Endothelial cell (in vitro differentiated cells): ENCODE measurements around the gene TMEM178B. TPM values are rescaled to one million over a fixed set of nuclear protein-coding genes. Genes with fewer than 3 reads are reported as not detected.

Experiments used
- DNase-seq: peaks from one replicate; pipeline ENCODE4 v3.0.0; 2021; ENCODE audit warnings: low spot score
- H3K27ac Mint-ChIP-seq: one replicate; pipeline ENCODE4 v1.8.0; 2021; ENCODE audit warnings: mixed read lengths, inconsistent platforms; ENCODE audit not compliant: unreplicated experiment
- H3K27me3 Mint-ChIP-seq: one replicate; pipeline ENCODE4 v1.8.0; 2021; ENCODE audit warnings: mild to moderate bottlenecking, moderate library complexity, mixed read lengths, inconsistent platforms; ENCODE audit not compliant: unreplicated experiment
- H3K36me3 Mint-ChIP-seq: one replicate; pipeline ENCODE4 v1.8.0; 2021; ENCODE audit warnings: mild to moderate bottlenecking, low read depth, mixed read lengths, inconsistent platforms; ENCODE audit not compliant: unreplicated experiment
- H3K4me1 Mint-ChIP-seq: one replicate; pipeline ENCODE4 v1.8.0; 2021; ENCODE audit warnings: mild to moderate bottlenecking, mixed read lengths, inconsistent platforms; ENCODE audit not compliant: unreplicated experiment
- H3K4me3 Mint-ChIP-seq: one replicate; pipeline ENCODE4 v1.8.0; 2021; ENCODE audit warnings: mild to moderate bottlenecking, mixed read lengths, inconsistent platforms; ENCODE audit not compliant: unreplicated experiment
- H3K9me3 Mint-ChIP-seq: one replicate; pipeline ENCODE4 v1.8.0; 2021; ENCODE audit warnings: mixed read lengths, inconsistent platforms; ENCODE audit not compliant: unreplicated experiment
- total RNA-seq: library from RNA; stranded (reverse); fragmentation: NEBNext Ultra II Directional; extraction: Animal tissue kit (Norgen Biotek cat#: 25700); gene quantifications from one replicate; pipeline ENCODE4 v1.2.1, GENCODE V29; 2021; ENCODE audit not compliant: unreplicated experiment
- TF ChIP-seq, protein P1 (sequence below): fragments of 200-600 bp; sonication (generic); IDR thresholded peaks from one replicate; pipeline ENCODE4 v1.5.0; 2021; ENCODE audit warnings: antibody characterized with exemption; ENCODE audit not compliant: unreplicated experiment

The TMEM178B gene
- total RNA-seq, 1 donor from 2014 or later = 0.28 TPM

DNA sequence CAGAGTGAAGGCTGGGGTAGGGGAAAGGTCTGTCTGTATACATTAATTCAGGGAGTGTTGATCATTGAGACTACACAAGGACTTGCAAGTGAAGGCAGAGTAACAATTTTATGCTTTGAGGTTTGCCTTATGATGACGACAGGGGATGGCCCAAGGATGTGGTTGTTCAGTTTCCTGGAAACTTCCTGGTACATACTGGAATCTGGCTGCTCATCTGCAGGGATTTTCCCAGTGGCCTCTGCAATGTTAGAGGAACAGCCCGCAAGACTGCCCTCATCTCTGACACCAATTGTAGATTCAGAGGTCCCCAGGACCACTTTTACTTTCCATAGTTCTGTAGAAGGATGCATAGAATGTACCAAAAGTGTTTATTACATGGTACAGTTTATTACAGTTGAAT is 189.6 kb downstream of the TMEM178B start:
- Mint-ChIP-seq H3K4me1 (no peaks in the 10 kb centered on the region), H3K27me3 (no peaks in the 10 kb centered on the region), H3K4me3 (no peak overlapping the region), H3K27ac (no peak overlapping the region), H3K36me3 (no peaks in the 10 kb centered on the region), H3K9me3 (no peaks in the 10 kb centered on the region)
- TF ChIP-seq, protein P1, sequence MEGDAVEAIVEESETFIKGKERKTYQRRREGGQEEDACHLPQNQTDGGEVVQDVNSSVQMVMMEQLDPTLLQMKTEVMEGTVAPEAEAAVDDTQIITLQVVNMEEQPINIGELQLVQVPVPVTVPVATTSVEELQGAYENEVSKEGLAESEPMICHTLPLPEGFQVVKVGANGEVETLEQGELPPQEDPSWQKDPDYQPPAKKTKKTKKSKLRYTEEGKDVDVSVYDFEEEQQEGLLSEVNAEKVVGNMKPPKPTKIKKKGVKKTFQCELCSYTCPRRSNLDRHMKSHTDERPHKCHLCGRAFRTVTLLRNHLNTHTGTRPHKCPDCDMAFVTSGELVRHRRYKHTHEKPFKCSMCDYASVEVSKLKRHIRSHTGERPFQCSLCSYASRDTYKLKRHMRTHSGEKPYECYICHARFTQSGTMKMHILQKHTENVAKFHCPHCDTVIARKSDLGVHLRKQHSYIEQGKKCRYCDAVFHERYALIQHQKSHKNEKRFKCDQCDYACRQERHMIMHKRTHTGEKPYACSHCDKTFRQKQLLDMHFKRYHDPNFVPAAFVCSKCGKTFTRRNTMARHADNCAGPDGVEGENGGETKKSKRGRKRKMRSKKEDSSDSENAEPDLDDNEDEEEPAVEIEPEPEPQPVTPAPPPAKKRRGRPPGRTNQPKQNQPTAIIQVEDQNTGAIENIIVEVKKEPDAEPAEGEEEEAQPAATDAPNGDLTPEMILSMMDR = no peak
- DNase-seq = no peak

DNA sequence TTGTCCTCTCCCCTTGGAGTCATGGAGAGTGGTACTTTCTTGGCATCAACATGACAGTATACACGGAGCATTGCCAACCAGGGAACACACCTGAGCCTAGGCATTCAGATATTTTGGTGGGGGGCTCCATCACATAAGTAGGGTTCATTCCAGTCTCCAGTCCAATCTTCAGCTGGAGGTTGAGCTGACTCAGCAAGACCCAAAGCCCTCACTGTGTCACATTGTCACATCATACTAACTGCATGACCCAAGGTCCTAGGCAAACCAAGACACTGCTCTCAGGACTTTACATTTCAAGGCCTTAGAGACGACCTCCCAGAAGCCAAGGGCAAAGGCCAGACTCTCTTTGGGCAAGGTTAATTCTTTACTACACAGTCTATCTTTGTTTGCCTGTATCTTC is 190.1 kb downstream of the TMEM178B start:
- no peak for DNase-seq
- no peaks in the 10 kb centered on the region for H3K36me3 Mint-ChIP-seq
- no peak overlapping the region for H3K27ac Mint-ChIP-seq
- no peaks in the 10 kb centered on the region for H3K27me3 Mint-ChIP-seq
- H3K4me3 Mint-ChIP-seq = no peak overlapping the region
- H3K4me1 Mint-ChIP-seq = no peaks in the 10 kb centered on the region
- no peaks in the 10 kb centered on the region for H3K9me3 Mint-ChIP-seq
- TF ChIP-seq, protein P1 = no peak

DNA sequence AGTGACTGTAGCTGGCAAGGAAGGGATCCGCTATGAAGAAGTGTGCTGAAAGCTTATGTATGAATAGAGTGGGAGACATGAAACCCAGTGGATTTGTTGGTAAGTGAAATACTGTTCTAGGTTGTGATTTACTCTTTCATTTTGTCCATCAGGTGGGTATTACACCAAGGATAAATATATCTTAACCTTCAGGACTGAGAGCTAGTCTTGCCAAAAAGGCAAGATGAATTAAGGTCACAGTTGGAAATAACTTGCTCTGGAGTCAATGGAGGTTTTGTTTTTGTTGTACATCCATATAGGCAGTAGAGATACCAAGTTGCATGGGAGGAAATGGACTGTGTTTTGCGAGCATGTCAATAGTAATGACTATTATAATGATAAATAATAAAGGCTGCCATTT is 190.6 kb downstream of the TMEM178B start:
- no peak overlapping the region for H3K27ac Mint-ChIP-seq

DNA sequence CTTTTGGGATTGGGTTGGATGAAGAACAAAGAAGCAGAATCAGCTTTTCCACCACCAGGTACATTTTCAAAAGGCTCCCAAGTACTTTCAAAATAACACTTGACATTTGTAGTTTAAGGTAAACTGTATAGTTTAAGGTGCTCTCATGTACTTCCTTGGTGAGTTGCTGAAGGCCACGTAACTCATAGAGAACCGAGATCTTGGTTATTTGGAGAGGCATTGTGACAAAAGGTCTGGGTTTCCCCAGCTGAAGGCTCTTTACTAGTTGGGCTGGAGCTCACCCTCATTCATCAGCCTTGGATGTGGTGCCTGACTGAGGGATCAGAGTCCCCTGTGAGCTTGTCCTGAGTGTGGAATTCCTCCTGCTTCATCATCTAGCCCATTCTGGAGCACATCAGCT is 191.8 kb downstream of the TMEM178B start:
- no peaks in the 10 kb centered on the region for H3K9me3 Mint-ChIP-seq
- H3K4me1 Mint-ChIP-seq = no peaks in the 10 kb centered on the region
- no peaks in the 10 kb centered on the region for H3K36me3 Mint-ChIP-seq
- H3K27ac Mint-ChIP-seq = no peak overlapping the region
- DNase-seq = no peak
- H3K4me3 Mint-ChIP-seq = no peak overlapping the region
- no peaks in the 10 kb centered on the region for H3K27me3 Mint-ChIP-seq
- TF ChIP-seq, protein P1 = no peak

More for the DNA sequence above, 190.6 kb downstream of the TMEM178B start:
- Mint-ChIP-seq H3K9me3 (no peaks in the 10 kb centered on the region), H3K4me1 (no peaks in the 10 kb centered on the region), H3K27me3 (no peaks in the 10 kb centered on the region), H3K36me3 (no peaks in the 10 kb centered on the region), H3K4me3 (no peak overlapping the region)
- DNase-seq = no peak
- TF ChIP-seq, protein P1 = no peak

DNA sequence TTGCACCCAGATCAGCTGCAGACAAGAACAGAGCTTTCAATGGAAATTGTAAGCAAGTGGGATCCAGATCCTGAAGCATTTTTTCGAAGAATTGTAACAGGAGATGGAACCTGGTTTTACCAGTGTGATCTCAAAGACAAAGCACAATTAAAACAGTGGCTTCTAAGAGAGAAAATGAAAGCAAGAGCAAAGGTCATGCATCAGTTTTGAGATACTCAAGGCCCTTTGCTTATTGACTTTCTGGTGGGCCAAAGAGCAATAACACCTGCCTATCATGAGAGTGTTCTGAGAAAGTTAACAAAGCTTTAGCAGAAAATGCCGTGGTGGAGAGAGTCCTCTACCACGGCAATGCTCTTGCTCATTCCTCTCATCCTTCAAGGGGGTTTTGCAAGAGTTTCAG is 194.8 kb downstream of the TMEM178B start:
- TF ChIP-seq, protein P1 = no peak
- no peak for DNase-seq
- Mint-ChIP-seq H3K4me3 (no peak overlapping the region), H3K27me3 (no peaks in the 10 kb centered on the region), H3K27ac (no peak overlapping the region), H3K36me3 (no peaks in the 10 kb centered on the region), H3K9me3 (no peaks in the 10 kb centered on the region), H3K4me1 (no peaks in the 10 kb centered on the region)
